H54 (cell line): Measurements from ENCODE around the gene STAC.
"Not testable (repeated sequence)": the region's sequence is repeated elsewhere in the genome, so short reads cannot be mapped to it uniquely, and the experiment has no call there.

Experiments used
- DNase-seq: peaks from one replicate; pipeline ENCODE4 v3.0.0; 2011; ENCODE audit warnings: low spot score, mixed read lengths; ENCODE audit not compliant: insufficient read length
- FAIRE-seq: peaks from 3 replicates; lab custom pipeline; 2011; peaks lifted over from hg19 to GRCh38; lab: Jason Lieb, UNC
- POLR2A ChIP-seq: IDR thresholded peaks from 2 replicates; pipeline ENCODE4 v1.6.1; 2011; ENCODE audit warnings: low read depth, mild to moderate bottlenecking, low read length

STAC gene

DNA sequence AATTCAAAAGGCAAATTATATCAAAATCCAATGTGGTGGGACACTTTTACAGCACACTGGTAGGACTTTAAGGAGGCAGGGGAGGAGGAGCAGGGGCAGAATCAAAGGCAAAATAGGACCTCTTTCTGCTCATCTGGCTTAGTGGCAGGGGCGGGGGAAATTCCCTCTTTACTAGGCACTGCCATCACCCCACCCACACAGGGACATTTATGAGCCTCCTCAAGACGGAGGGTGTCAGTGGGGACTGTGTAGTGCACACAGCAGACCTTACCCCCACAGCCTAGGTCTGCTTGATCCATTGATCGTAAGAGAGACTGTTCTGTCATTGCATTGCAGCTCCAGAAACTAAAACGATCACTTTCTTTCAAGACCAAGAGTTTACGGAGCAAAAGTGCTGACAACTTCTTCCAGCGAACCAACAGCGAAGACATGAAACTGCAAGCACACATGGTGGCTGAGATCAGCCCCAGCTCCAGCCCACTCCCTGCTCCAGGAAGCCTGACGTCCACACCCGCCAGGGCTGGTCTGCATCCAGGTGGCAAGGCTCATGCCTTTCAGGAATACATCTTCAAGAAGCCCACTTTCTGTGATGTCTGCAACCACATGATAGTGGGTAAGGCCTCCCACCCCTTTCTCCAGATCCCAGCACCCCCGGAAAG, 62.9 kb downstream of the STAC start:
- TF ChIP-seq POLR2A, result no peak
- FAIRE-seq, result no peak
- no peak for DNase-seq

DNA sequence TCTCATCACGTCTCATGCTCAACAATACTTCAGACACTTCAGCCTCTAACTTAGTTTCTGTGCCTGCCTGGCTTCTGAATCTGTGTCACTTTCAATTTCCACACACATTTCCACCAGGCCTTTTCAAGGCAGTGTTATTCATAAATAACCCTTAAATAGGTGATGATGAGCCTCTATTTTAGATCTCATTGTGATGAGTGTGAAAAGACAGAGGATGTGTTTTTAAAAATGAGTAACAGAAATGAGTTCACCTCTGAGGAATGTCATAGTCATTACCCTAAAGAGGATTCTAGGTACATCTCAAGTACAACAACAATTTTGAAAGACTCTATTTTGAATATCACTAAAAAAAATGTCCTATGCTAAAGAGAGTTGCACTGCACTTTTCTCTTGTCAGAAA, 64.6 kb downstream of the STAC start:
- peak; percentile 25 for DNase-seq
- no peak for TF ChIP-seq POLR2A
- FAIRE-seq, result no peak

DNA sequence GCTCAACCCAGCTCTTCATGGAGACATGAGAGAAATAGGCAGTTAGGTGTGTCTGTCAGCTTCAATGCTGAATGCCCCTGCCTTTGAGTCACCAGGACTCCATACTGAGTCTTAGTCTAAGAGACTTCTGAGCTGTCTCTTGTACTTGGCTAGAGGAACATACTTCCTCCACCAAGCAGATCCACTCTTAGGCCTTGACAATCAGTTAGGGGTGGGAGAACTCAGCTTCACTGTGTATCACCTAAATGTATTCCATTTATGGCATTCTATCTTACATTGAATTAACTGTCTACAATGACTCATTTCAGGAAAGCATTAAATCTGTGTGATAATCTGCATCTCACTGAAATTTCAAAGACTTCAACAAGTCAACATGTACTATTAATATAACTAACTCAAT, 66.0 kb downstream of the STAC start:
- TF ChIP-seq POLR2A, result no peak
- no peak for DNase-seq
- no peak for FAIRE-seq

DNA sequence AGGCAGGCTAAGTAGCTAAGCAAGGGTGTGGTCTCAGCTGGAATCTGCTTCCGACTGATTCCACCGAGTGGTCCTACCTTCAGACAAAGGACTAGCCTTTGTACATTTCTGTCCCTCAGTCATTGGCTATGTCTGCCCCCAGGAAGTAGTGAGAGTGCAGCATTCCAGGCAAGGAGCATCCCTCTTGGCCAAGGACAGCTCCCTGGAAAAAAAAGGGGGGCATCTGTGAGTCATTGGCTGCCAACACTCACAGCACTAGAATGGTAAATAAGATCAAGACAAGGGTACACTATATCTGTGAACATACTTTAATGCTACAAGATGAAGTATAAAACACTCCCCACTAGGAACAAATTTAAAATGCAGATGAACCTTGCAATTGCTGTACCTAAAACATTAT, 66.8 kb downstream of the STAC start:
- DNase-seq (peak; percentile 28), FAIRE-seq (peak; percentile 38)
- TF ChIP-seq POLR2A, result no peak

- no peak for FAIRE-seq
- no peak for TF ChIP-seq POLR2A
- DNase-seq, result no peak
Measured at GRCh38 chr3:36451816-36452215, 71.5 kb downstream of the STAC start.

GRCh38 chr3:36453213-36453612, 72.9 kb downstream of the STAC start:
- not testable (repeated sequence) for DNase-seq, FAIRE-seq

DNA sequence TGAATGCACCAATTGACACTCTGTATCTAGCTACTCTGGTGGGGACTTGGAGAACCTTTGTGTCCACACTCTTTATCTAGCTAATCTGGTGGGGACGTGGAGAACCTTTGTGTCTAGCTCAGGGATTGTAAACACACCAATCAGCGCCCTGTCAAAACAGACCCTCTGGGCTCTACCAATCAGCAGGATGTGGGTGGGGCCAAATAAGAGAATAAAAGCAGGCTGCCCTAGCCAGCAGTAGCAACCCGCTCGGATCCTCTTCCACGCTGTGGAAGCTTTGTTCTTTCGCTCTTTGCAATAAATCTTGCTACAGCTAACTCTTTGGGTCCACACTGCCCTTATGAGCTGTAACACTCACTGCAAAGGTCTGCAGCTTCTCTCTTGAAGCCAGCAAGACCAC, 73.6 kb downstream of the STAC start:
- FAIRE-seq, DNase-seq: not testable (repeated sequence)

- no peak for TF ChIP-seq POLR2A
- DNase-seq (no peak), FAIRE-seq (no peak)
Measured at GRCh38 chr3:36455406-36455805, 75.1 kb downstream of the STAC start.

DNA sequence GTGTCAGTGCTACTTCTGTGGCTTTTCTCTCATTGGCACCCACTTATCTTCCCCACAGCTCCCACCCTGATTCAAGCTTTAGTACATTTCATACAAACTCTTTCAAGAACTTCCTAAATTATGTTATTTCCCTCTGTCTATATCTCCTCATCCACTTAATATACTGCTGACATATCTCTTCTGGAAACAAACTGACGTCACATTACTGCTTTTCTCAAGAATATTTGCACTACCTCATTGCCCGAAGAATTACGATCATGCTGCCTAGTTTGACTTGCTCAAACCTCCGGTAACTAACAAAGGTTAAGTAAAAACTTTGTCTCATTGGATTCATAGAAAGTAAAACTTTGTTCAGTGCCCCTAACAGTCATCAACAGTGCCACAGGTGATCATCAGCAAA, 76.5 kb downstream of the STAC start:
- DNase-seq, result no peak
- no peak for FAIRE-seq
- TF ChIP-seq POLR2A, result no peak

- DNase-seq (no peak), FAIRE-seq (no peak)
- TF ChIP-seq POLR2A, result no peak
Measured at GRCh38 chr3:36457667-36458066, 77.4 kb downstream of the STAC start.

DNA sequence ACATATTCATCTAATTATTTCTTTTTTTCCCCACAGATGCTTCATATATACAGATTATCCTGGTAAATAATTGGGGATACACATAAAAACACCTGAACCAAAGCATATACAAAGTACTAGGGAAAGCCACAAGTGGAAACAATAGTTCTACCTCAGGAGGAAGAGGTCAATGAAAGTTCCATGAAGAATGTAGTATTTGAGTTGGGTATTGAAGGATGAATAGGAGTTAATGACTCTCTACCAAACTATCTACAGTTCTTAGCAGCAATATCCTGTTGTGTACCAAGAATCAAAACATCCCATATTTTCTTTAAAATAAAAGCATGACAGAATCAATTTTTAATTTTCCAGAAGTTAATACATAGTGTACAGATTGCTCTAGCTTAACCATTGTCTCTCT, 78.9 kb downstream of the STAC start:
- TF ChIP-seq POLR2A, result no peak
- DNase-seq (no peak), FAIRE-seq (no peak)

DNA sequence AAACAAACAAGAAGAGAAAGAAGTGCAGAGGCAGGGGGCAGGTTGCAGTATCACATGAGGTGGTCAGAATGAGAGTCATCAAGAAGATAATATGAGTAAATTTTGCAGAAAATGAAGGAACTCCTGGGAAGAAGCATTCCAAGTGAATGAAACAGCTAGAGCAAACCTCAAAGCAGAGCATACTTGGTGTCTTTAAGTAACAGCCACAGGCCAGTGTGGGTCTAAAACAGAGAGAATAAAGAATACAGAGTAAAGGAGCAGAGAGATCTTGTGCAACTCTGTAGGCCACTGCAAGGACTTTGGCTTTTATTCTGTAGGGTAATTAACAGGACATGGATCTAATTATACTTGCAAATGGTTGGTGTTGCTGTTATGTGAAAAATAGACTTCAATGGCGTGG, 81.3 kb downstream of the STAC start:
- DNase-seq (no peak), FAIRE-seq (peak; percentile 33)
- no peak for TF ChIP-seq POLR2A

GRCh38 chr3:36472045-36472444, 91.7 kb downstream of the STAC start:
- not testable (repeated sequence) for DNase-seq, FAIRE-seq

GRCh38 chr3:36475558-36475957, 95.3 kb downstream of the STAC start:
- no peak for TF ChIP-seq POLR2A
- DNase-seq (no peak), FAIRE-seq (no peak)

GRCh38 chr3:36476286-36476942, 96.1 kb downstream of the STAC start:
- FAIRE-seq (no peak), DNase-seq (no peak)
- TF ChIP-seq POLR2A, result no peak
